ENCODE data around the gene ZC3H7B. TPM values are rescaled to one million over a fixed set of nuclear protein-coding genes. Genes with fewer than 3 reads are reported as not detected.
"Not testable (repeated sequence)": the region's sequence is repeated elsewhere in the genome, so short reads cannot be mapped to it uniquely, and the experiment has no call there.

The ZC3H7B gene
- total and polyA plus RNA-seq, 2 donors = 23.3 to 29.8 TPM

GRCh38 chr22:41394012-41394356 lies 92.7 kb downstream of the ZC3H7B start:
- H3K27ac ChIP-seq (ENCODE audit: low read depth in 1 of 2, low read length in 1 of 2) = no peak overlapping the region
- WGBS = 97% methylated on average over 11 of the region's 11 CpGs
- H3K36me3 ChIP-seq (ENCODE audit: control insufficient read depth in 2 of 2, insufficient read depth in 2 of 2, low read length in 1 of 2) = peaks cover 14 to 18% of the 10 kb centered on the region in 2 donors
- H3K4me1 ChIP-seq (ENCODE audit: control insufficient read depth in 2 of 2, insufficient read depth in 2 of 2, low read length in 2 of 2) = no peaks in the 10 kb centered on the region
- no peaks in the 10 kb centered on the region for H3K9me3 ChIP-seq (ENCODE audit: control insufficient read depth in 2 of 2, insufficient read depth in 1 of 2, low read length in 1 of 2)
- H3K27me3 ChIP-seq (ENCODE audit: control insufficient read depth in 2 of 2, insufficient read depth in 1 of 2, low read length in 1 of 2) = no peaks in the 10 kb centered on the region
- H3K4me3 ChIP-seq (ENCODE audit: low read length in 2 of 2) = no peak overlapping the region
- DNase-seq (ENCODE audit: low read depth in 6 of 9, low spot score in 9 of 9) = no peak

GRCh38 chr22:41395531-41396240 lies 94.4 kb downstream of the ZC3H7B start:
- no peaks in the 10 kb centered on the region for H3K27me3 ChIP-seq (ENCODE audit: control insufficient read depth in 2 of 2, insufficient read depth in 1 of 2, low read length in 1 of 2)
- H3K4me3 ChIP-seq (ENCODE audit: low read length in 2 of 2) = no peak overlapping the region
- H3K36me3 ChIP-seq (ENCODE audit: control insufficient read depth in 2 of 2, insufficient read depth in 2 of 2, low read length in 1 of 2) = peaks cover 14 to 18% of the 10 kb centered on the region in 2 donors
- 98% methylated on average over 37 of the region's 37 CpGs for WGBS
- H3K27ac ChIP-seq (ENCODE audit: low read depth in 1 of 2, low read length in 1 of 2) = no peak overlapping the region
- DNase-seq (ENCODE audit: low read depth in 6 of 9, low spot score in 9 of 9) = no peak
- H3K4me1 ChIP-seq (ENCODE audit: control insufficient read depth in 2 of 2, insufficient read depth in 2 of 2, low read length in 2 of 2) = no peaks in the 10 kb centered on the region
- H3K9me3 ChIP-seq (ENCODE audit: control insufficient read depth in 2 of 2, insufficient read depth in 1 of 2, low read length in 1 of 2) = no peaks in the 10 kb centered on the region

- Histone ChIP-seq H3K4me1 (ENCODE audit: control insufficient read depth in 2 of 2, insufficient read depth in 2 of 2, low read length in 2 of 2) (no peaks in the 10 kb centered on the region), H3K27me3 (ENCODE audit: control insufficient read depth in 2 of 2, insufficient read depth in 1 of 2, low read length in 1 of 2) (no peaks in the 10 kb centered on the region), H3K36me3 (ENCODE audit: control insufficient read depth in 2 of 2, insufficient read depth in 2 of 2, low read length in 1 of 2) (peaks cover 14 to 18% of the 10 kb centered on the region in 2 donors), H3K4me3 (ENCODE audit: low read length in 2 of 2) (no peak overlapping the region), H3K9me3 (ENCODE audit: control insufficient read depth in 2 of 2, insufficient read depth in 1 of 2, low read length in 1 of 2) (no peaks in the 10 kb centered on the region), H3K27ac (ENCODE audit: low read depth in 1 of 2, low read length in 1 of 2) (no peak overlapping the region)
- DNase-seq (ENCODE audit: low read depth in 6 of 9, low spot score in 9 of 9) = no peak
- WGBS = 97% methylated on average over 19 of the region's 19 CpGs
Measured at GRCh38 chr22:41397143-41397811, 96.0 kb downstream of the ZC3H7B start.

- WGBS = 95% methylated on average over 8 of the region's 8 CpGs
- no peak overlapping the region for H3K27ac ChIP-seq (ENCODE audit: low read depth in 1 of 2, low read length in 1 of 2)
Measured at GRCh38 chr22:41398921-41399320, 97.6 kb downstream of the ZC3H7B start.

GRCh38 chr22:41401781-41402648 lies 100.7 kb downstream of the ZC3H7B start:
- WGBS = 77% methylated on average over 16 of the region's 16 CpGs
- no peak for DNase-seq (ENCODE audit: low read depth in 6 of 9, low spot score in 9 of 9)
- Histone ChIP-seq H3K4me1 (ENCODE audit: control insufficient read depth in 2 of 2, insufficient read depth in 2 of 2, low read length in 2 of 2) (peaks cover 0 to 10% of the 10 kb centered on the region in 2 donors), H3K9me3 (ENCODE audit: control insufficient read depth in 2 of 2, insufficient read depth in 1 of 2, low read length in 1 of 2) (no peaks in the 10 kb centered on the region), H3K4me3 (ENCODE audit: low read length in 2 of 2) (no peak overlapping the region), H3K36me3 (ENCODE audit: control insufficient read depth in 2 of 2, insufficient read depth in 2 of 2, low read length in 1 of 2) (peaks cover 0 to 2% of the 10 kb centered on the region in 2 donors), H3K27me3 (ENCODE audit: control insufficient read depth in 2 of 2, insufficient read depth in 1 of 2, low read length in 1 of 2) (no peaks in the 10 kb centered on the region), H3K27ac (ENCODE audit: low read depth in 1 of 2, low read length in 1 of 2) (no peak overlapping the region)

More at GRCh38 chr22:41398921-41399320, 97.6 kb downstream of the ZC3H7B start:
- Histone ChIP-seq H3K9me3 (ENCODE audit: control insufficient read depth in 2 of 2, insufficient read depth in 1 of 2, low read length in 1 of 2) (no peaks in the 10 kb centered on the region), H3K36me3 (ENCODE audit: control insufficient read depth in 2 of 2, insufficient read depth in 2 of 2, low read length in 1 of 2) (peaks cover 14 to 18% of the 10 kb centered on the region in 2 donors), H3K4me1 (ENCODE audit: control insufficient read depth in 2 of 2, insufficient read depth in 2 of 2, low read length in 2 of 2) (peaks cover 0 to 2% of the 10 kb centered on the region in 2 donors), H3K27me3 (ENCODE audit: control insufficient read depth in 2 of 2, insufficient read depth in 1 of 2, low read length in 1 of 2) (no peaks in the 10 kb centered on the region), H3K4me3 (ENCODE audit: low read length in 2 of 2) (no peak overlapping the region)
- DNase-seq (ENCODE audit: low read depth in 6 of 9, low spot score in 9 of 9) = no peak

- WGBS = 96% methylated on average over 14 of the region's 14 CpGs
- not testable (repeated sequence) for H3K27ac ChIP-seq (ENCODE audit: low read depth in 1 of 2, low read length in 1 of 2); H3K36me3 ChIP-seq (ENCODE audit: control insufficient read depth in 2 of 2, insufficient read depth in 2 of 2, low read length in 1 of 2); H3K9me3 ChIP-seq (ENCODE audit: control insufficient read depth in 2 of 2, insufficient read depth in 1 of 2, low read length in 1 of 2); H3K4me3 ChIP-seq (ENCODE audit: low read length in 2 of 2); DNase-seq (ENCODE audit: low read depth in 6 of 9, low spot score in 9 of 9); H3K27me3 ChIP-seq (ENCODE audit: control insufficient read depth in 2 of 2, insufficient read depth in 1 of 2, low read length in 1 of 2)
- H3K4me1 ChIP-seq (ENCODE audit: control insufficient read depth in 2 of 2, insufficient read depth in 2 of 2, low read length in 2 of 2) = peaks cover 0 to 10% of the 10 kb centered on the region in 2 donors
Measured at GRCh38 chr22:41402851-41403250, 101.5 kb downstream of the ZC3H7B start.

- Histone ChIP-seq H3K4me3 (ENCODE audit: low read length in 2 of 2) (no peak overlapping the region), H3K27ac (ENCODE audit: low read depth in 1 of 2, low read length in 1 of 2) (no peak overlapping the region), H3K36me3 (ENCODE audit: control insufficient read depth in 2 of 2, insufficient read depth in 2 of 2, low read length in 1 of 2) (no peaks in the 10 kb centered on the region), H3K4me1 (ENCODE audit: control insufficient read depth in 2 of 2, insufficient read depth in 2 of 2, low read length in 2 of 2) (peaks cover 0 to 10% of the 10 kb centered on the region in 2 donors), H3K27me3 (ENCODE audit: control insufficient read depth in 2 of 2, insufficient read depth in 1 of 2, low read length in 1 of 2) (no peaks in the 10 kb centered on the region), H3K9me3 (ENCODE audit: control insufficient read depth in 2 of 2, insufficient read depth in 1 of 2, low read length in 1 of 2) (no peaks in the 10 kb centered on the region)
- DNase-seq (ENCODE audit: low read depth in 6 of 9, low spot score in 9 of 9) = peak; percentile 48 to 88 (median 77)
- WGBS = 32% methylated on average over 18 of the region's 18 CpGs
Measured at GRCh38 chr22:41403532-41404318, 102.4 kb downstream of the ZC3H7B start.

GRCh38 chr22:41405588-41405987 lies 104.3 kb downstream of the ZC3H7B start:
- Histone ChIP-seq H3K9me3 (ENCODE audit: control insufficient read depth in 2 of 2, insufficient read depth in 1 of 2, low read length in 1 of 2) (no peaks in the 10 kb centered on the region), H3K4me3 (ENCODE audit: low read length in 2 of 2) (no peak overlapping the region), H3K36me3 (ENCODE audit: control insufficient read depth in 2 of 2, insufficient read depth in 2 of 2, low read length in 1 of 2) (no peaks in the 10 kb centered on the region), H3K27ac (ENCODE audit: low read depth in 1 of 2, low read length in 1 of 2) (no peak overlapping the region), H3K27me3 (ENCODE audit: control insufficient read depth in 2 of 2, insufficient read depth in 1 of 2, low read length in 1 of 2) (no peaks in the 10 kb centered on the region), H3K4me1 (ENCODE audit: control insufficient read depth in 2 of 2, insufficient read depth in 2 of 2, low read length in 2 of 2) (peaks cover 0 to 10% of the 10 kb centered on the region in 2 donors)
- DNase-seq (ENCODE audit: low read depth in 6 of 9, low spot score in 9 of 9) = peak in 2 of 9 donors; percentile 14 to 36
- 80% methylated on average over 8 of the region's 8 CpGs for WGBS

Data from thymus (tissue), 11 donors.